Left lung (tissue), 10 donors: ENCODE data around the gene RPS28. TPM values are rescaled to one million over a fixed set of nuclear protein-coding genes. Genes with fewer than 3 reads are reported as not detected.

Experiments used
- ATAC-seq: fragments of 200-7000 bp; cut with Tn5 transposase; one replicate; pipeline ENCODE4 v1.9.1; 2020; ENCODE audit warnings: moderate library complexity
- DNase-seq, 4 donors: peaks; one replicate each; pipeline ENCODE4 v3.0.0-alpha.2; 2013 to 2020
- H3K27ac ChIP-seq, 2 donors: fragments of 200-600 bp; sonication (generic) in 1 of 2; one replicate each; pipeline versions ENCODE4 v1.5.0 to v1.8.0; 2020 to 2021
- H3K27me3 ChIP-seq, 2 donors: fragments of 200-600 bp; sonication (generic) in 1 of 2; one replicate each; pipeline versions ENCODE4 v1.5.0 to v1.8.0; 2020 to 2021
- H3K36me3 ChIP-seq, 2 donors: fragments of 200-600 bp; sonication (generic) in 1 of 2; one replicate each; pipeline versions ENCODE4 v1.5.0 to v1.8.0; 2020 to 2021
- H3K4me1 ChIP-seq, 2 donors: fragments of 200-600 bp; one replicate each; pipeline ENCODE4 v1.8.0; 2021
- H3K4me3 ChIP-seq, 2 donors: fragments of 200-600 bp; sonication (generic) in 1 of 2; one replicate each; pipeline versions ENCODE4 v1.5.0 to v1.8.0; 2020 to 2021; ENCODE audit warnings: mild to moderate bottlenecking in 1 of 2
- H3K9me3 ChIP-seq, 2 donors: fragments of 200-600 bp; sonication (generic) in 1 of 2; one replicate each; pipeline versions ENCODE4 v1.5.0 to v1.8.0; 2020 to 2021
- CTCF ChIP-seq, 2 donors: fragments of 200-600 bp; sonication (generic) in 1 of 2; IDR thresholded peaks; one replicate each; pipeline versions ENCODE4 v1.5.0 to v1.8.0; 2021; ENCODE audit warnings: antibody characterized with exemption in 2 of 2
- intact Hi-C, 2 donors: fragments of 100-400 bp; cut with DNase I; formaldehyde crosslinking; loops; one replicate each; pipeline versions ENCODE4 v1.11.2 to v1.14.2; 2022
- polyA plus RNA-seq, 6 donors: library from polyadenylated mRNA; unstranded; fragments of 120-200 nt; gene quantifications; one replicate each; pipeline ENCODE4 v1.2.1, GENCODE V29; 2013; ENCODE audit not compliant: insufficient read length in 6 of 6
- total RNA-seq, 2 donors: library from RNA; stranded (reverse); fragmentation: NEBNext Ultra II Directional; extraction: Animal tissue kit (Norgen Biotek cat#: 25700); gene quantifications; one replicate each; pipeline ENCODE4 v1.2.1, GENCODE V29; 2021
- donor health status: DM: no; HTN: yes; CAD: no.
- donor health status: DM: no; HTN: no; CAD: no.

The RPS28 gene
- total and polyA plus RNA-seq, 8 donors = 565 to 1,630 (median 655) TPM

GRCh38 chr19:8320564-8321066 lies 681 bp upstream of the RPS28 start:
- TF ChIP-seq CTCF (IDR thresholded peaks at IDR 0.05) = no peak
- intact Hi-C loops = no loop called here

GRCh38 chr19:8321986-8322637 lies 816 bp downstream of the RPS28 start:
- H3K36me3 ChIP-seq = peaks cover 0 to 21% of the 10 kb centered on the region in 2 donors
- ATAC-seq (peak; percentile 10), DNase-seq (no peak)
- H3K9me3 ChIP-seq = no peaks in the 10 kb centered on the region
- intact Hi-C loops = no loop called here
- H3K4me3 ChIP-seq = peak overlapping the region; percentile 85 to 98
- H3K27me3 ChIP-seq = no peaks in the 10 kb centered on the region
- H3K27ac ChIP-seq = peak overlapping the region; percentile 87 to 88
- no peak for TF ChIP-seq CTCF (IDR thresholded peaks at IDR 0.05)
- peaks cover 23 to 38% of the 10 kb centered on the region in 2 donors for H3K4me1 ChIP-seq

More at GRCh38 chr19:8320564-8321066, 681 bp upstream of the RPS28 start:
- Histone ChIP-seq H3K27me3 (no peaks in the 10 kb centered on the region), H3K36me3 (peaks cover 0 to 33% of the 10 kb centered on the region in 2 donors), H3K4me1 (peaks cover 23 to 38% of the 10 kb centered on the region in 2 donors), H3K9me3 (no peaks in the 10 kb centered on the region), H3K4me3 (peak overlapping the region; percentile 85 to 98), H3K27ac (peak overlapping the region; percentile 87 to 88)
- ATAC-seq (peak; percentile 23), DNase-seq (peak in 1 of 4 donors; percentile 54)

- ATAC-seq (no peak), DNase-seq (no peak)
- Histone ChIP-seq H3K9me3 (no peaks in the 10 kb centered on the region), H3K27ac (no peak overlapping the region), H3K27me3 (no peaks in the 10 kb centered on the region), H3K4me3 (peak overlapping the region; percentile 85 to 98), H3K36me3 (peaks cover 0 to 21% of the 10 kb centered on the region in 2 donors), H3K4me1 (peaks cover 23 to 38% of the 10 kb centered on the region in 2 donors)
- TF ChIP-seq CTCF (IDR thresholded peaks at IDR 0.05) = no peak
- intact Hi-C loops = no loop called here
Measured at GRCh38 chr19:8322638-8322997, 1.3 kb downstream of the RPS28 start.

- no peak overlapping the region for H3K27ac ChIP-seq
- intact Hi-C loops = no loop called here
- no peak for ATAC-seq
- H3K4me1 ChIP-seq = peaks cover 23 to 38% of the 10 kb centered on the region in 2 donors
- no peaks in the 10 kb centered on the region for H3K9me3 ChIP-seq
- no peaks in the 10 kb centered on the region for H3K27me3 ChIP-seq
- DNase-seq = no peak
- no peak for TF ChIP-seq CTCF (IDR thresholded peaks at IDR 0.05)
- H3K36me3 ChIP-seq = peaks cover 0 to 21% of the 10 kb centered on the region in 2 donors
- H3K4me3 ChIP-seq = no peak overlapping the region
Measured at GRCh38 chr19:8323781-8324185, 2.5 kb downstream of the RPS28 start.

GRCh38 chr19:8324186-8325050 lies 3.1 kb downstream of the RPS28 start:
- H3K36me3 ChIP-seq = peaks cover 0 to 21% of the 10 kb centered on the region in 2 donors
- no peak for TF ChIP-seq CTCF (IDR thresholded peaks at IDR 0.05)
- intact Hi-C loops = no loop called here
- H3K4me1 ChIP-seq = peaks cover 23 to 36% of the 10 kb centered on the region in 2 donors
- H3K27ac ChIP-seq = no peak overlapping the region
- H3K27me3 ChIP-seq = no peaks in the 10 kb centered on the region
- no peaks in the 10 kb centered on the region for H3K9me3 ChIP-seq
- peak in 1 of 4 donors; percentile 66 for DNase-seq
- H3K4me3 ChIP-seq = no peak overlapping the region
- ATAC-seq = no peak
